HTERT RPE-1 (cell line): ENCODE measurements around the gene NDE1.
"Not testable (repeated sequence)": the region's sequence is repeated elsewhere in the genome, so short reads cannot be mapped to it uniquely, and the experiment has no call there.

Source experiments
- in situ Hi-C: fragments of 300-500 bp; cut with MboI; formaldehyde crosslinking; loops from 4 replicates; pipeline ENCODE4 v1.14.3; 2020; ENCODE audit warnings: low sequenced_read_pairs

The NDE1 gene

DNA sequence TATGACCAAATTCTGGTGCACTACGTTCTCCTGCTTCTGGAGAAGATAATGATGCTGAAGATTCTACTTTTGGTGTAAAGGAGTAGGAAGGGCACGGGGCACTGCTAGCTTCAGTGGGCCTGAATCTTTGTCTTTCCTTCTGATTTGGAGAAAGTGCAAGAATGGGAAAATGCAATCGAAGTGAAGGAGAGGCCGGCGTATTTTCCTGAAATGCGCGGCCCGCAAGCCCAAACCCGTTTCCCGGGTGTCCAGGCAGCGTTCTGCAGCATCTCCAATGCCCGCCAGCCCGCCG lies 372 bp upstream of the NDE1 start:
- in situ Hi-C loops = no loop called here

DNA sequence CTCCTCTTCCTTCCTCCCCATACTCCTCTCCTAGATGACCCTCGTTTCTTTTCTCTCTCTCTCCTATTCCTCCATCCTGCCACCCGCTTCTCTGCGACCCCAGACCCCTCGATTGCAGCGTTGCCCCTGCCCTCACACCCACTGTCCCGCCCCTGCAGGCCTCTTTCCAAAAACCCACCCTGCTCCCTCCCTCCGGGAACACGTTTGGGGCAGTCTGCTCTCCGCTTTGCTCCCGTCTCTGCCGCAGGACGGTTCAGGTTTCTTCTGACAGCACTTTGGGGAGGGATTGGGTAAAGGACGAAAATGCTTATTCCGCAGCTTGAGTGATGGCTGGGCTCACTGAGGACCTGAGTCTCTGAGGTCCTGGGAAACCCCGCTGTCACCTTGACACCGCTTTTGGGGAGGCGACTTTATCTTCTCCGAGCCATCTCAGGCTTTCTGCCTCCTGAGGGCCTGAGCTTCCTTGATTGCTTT lies 690 bp downstream of the NDE1 start:
- in situ Hi-C loops = no loop called here

DNA sequence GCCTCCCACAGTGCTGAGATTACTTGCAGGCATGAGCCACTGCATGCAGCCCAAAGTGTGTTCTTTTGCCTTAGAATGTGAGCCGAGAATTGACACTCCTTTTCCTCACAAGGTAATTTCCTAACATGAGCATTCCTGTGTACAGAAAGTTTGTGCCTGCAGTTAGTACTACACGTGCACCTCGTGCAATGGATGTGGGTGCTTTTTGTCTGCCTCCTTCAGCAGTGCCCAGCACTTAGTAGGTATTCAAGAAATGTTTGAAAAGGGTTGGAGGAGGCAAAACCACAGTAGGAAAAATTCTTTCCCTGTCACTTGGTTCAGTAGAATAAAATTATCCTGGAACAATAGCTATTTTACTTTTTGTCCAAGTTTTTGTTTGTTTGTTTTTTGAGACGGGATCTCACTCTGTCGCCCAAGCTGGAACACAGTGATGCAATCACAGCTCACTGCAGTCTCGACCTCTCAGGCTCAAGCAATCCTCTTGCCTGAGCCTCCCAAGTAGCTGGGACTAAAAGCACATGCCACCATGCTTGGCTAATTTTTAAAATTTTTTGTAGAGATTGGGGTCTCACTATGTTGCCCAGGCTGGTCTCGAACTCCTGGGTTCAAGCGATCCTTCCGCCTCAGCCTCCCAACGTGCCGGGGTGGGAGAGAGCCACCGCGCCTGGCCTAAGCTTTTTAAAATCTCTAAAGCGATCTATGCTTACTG lies 2.4 kb downstream of the NDE1 start:
- in situ Hi-C loops = no loop called here

DNA sequence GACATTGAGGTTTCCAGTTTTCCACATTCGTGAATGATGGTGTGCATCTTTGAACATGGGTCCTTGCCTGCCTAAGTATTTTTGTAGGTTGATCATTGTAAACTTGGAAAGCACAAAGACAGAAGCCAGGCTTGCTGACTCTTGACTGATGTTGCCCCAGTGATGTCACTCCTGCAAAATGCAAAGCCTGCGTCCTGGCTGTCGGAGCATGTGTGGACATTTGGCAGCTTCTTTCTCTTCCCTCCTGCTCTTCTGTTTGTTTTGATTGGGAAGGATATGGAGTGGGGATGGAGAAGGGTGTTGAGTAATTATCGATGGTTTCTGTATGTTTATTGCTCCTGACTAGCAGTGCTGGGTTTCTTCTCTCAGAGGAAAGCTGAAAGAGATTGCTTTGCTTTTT lies 3.2 kb downstream of the NDE1 start:
- in situ Hi-C loops = no loop called here

DNA sequence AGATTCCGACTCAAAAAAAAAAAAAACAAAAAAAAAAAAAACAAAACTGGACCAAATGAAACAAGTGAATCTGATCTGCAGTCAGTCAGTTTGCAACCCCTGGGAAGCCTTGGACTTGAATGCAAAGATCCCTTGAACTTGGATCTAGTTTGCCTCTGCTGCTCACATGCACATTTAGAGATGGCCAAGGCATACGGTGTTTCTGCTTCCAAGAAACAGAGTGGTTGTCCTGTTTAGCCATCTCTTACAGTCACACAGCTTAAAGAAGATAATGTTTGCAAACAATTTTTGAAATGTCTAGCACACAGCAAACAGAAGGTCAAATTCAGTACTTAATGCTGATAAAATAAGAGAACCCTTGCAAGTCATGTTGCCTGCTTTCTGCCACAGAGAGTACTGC lies 4.5 kb downstream of the NDE1 start:
- in situ Hi-C loops = no loop called here

DNA sequence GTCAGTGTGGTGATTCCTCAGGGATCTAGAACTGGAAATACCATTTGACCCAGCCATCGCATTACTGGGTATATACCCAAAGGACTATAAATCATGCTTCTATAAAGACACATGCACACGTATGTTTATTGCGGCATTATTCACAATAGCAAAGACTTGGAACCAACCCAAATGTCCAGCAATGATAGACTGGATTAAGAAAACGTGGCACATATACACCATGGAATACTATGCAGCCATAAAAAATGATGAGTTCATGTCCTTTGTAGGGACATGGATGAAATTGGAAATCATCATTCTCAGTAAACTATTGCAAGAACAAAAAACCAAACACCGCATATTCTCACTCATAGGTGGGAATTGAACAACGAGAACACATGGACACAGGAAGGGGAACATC lies 5.5 kb downstream of the NDE1 start:
- in situ Hi-C loops = not testable (repeated sequence)

DNA sequence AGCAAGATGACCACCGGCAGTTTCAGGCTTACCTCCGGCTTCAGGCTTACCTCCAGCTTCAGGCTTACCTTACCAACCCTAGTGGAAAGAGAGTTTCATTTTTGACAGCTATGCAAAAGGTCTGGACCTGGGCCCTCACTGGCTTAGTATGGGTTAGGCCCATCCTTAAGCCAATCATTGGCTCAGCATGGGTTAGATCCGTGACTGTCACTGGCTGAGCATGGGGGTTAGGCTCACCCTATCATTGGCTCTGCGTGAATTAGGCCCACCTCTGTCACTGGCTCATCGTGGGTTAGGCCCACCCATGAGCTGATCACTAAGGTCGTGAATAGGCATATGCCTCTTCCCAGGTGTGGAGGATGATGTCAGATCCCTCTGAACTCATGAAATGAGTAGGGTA lies 8.1 kb downstream of the NDE1 start:
- in situ Hi-C loops = no loop called here

DNA sequence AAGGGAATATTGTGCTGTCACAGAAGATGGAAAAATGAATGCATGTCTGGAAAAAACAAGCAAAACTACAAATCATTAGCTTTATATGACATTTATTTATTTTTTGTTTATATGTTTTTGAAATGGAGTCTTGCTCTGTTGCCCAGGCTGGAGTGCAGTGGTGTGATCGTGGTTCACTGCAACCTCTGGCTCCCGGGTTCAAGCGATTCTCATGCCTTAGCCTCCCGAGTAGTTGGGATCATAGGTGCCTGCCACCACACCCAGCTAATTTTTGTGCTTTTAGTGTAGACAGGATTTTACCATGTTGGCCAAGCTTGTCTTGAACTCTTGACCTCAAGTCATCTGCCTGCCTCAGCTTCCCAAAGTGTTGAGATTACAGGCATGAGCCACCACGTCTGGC lies 8.5 kb downstream of the NDE1 start:
- in situ Hi-C loops = no loop called here

DNA sequence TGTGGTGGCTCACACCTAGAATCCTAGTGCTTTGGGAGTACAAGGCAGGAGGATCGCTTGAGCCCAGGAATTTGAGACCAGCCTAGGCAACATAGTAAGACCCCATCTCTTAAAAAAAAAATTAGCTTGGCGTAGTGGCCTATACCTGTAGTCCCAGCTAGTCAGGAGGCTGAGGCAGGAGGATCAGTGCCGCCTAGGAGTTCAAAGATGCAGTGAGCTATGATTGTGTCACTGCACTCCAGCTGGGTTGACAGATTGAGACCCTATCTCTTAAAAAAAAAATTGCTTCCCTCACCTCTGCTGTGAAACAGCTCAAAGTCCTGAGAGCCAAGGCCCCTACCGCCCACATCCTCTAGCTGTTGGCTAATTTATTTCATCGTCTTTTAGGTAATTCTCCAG lies 10.2 kb downstream of the NDE1 start:
- in situ Hi-C loops = no loop called here

DNA sequence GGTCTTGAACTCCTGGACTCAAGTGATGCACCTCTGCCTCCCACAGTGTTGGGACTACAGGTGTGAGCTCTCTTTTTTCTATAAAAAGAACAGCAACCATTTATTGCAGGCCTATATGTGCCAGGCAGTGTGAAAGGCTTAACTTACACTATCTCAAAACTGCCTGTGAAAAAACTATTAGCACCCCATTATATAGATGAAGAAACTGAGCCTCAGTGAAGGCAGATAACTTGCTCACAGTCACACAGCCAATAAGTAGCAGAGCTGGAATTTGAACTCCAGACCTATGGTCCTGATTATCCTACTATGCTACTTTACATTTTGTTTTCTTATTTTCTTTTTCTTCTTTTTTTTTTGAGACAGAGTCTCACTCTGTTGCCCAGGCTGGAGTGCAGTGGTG lies 15.1 kb downstream of the NDE1 start:
- in situ Hi-C loops = no loop called here

DNA sequence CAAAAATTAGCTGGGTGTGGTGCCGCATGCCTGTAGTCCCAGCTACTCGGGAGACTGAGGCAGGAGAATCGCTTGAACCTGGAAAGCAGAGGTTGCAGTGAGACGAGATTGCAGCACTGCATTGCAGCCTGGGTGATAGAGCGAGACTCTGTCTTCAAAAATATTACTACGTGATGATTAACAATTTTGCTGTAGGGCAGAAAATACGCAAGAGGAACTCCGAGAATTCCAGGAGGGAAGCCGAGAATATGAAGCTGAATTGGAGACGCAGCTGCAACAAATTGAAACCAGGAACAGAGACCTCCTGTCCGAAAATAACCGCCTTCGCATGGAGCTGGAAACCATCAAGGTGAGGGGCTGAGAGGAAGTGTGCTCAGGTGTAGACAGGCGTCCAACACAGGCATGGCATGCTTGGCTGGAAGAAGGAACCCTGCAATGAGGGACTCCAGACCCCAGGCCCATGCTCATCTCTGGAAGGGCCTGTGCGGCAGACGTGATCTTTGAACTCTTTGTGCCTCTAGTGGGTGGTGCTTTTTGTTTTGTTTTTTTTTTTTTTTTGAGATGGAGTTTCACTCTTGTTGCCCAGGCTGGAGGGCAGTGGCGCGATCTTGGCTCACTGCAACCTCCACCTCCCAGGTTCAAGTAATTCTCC lies 17.2 kb downstream of the NDE1 start:
- in situ Hi-C loops = no loop called here

DNA sequence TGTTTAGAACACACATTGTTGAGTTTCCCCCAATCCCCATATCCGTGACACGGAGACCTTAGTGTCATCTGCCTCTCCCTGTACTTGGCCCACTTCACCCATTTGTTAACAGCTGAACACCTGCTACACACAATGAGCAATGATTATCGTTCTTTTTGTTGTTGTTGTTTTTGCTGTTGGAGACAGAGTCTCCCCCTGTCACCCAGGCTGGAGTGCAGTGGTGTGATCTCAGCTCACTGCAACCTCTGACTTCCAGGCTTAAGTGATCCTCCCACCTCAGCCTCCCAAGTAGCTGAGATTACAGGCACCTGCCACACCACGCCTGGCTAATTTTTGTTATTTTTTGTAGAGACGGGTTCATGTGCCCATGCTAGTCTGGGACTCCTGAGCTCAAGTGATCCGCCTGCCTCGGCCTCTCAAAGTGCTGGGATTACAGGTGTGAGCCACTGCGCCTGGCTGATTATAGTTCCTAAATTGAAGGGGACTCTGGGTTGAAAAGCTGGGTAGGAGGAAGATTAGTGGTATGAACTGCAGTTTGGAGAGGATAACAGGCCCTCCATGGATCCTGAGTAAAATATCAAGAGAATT lies 21.6 kb downstream of the NDE1 start:
- in situ Hi-C loops = no loop called here

DNA sequence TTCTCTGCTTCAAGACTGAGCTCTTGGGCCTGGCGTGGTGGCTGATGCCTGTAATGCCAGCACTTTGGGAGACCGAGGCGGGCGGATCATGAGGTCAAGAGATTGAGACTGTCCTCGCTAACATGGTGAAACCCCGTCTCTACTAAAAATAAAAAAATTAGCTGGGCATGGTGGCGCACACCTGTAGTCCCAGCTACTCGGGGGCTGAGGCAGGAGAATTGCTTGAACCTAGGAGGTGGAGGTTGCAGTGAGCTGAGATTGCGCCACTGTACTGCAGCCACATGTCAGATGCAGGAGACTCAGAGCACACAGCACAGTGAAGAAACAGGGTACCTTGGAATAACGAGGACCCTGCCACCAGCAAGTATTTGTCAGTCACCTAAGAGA lies 22.1 kb downstream of the NDE1 start:
- in situ Hi-C loops = not testable (repeated sequence)

DNA sequence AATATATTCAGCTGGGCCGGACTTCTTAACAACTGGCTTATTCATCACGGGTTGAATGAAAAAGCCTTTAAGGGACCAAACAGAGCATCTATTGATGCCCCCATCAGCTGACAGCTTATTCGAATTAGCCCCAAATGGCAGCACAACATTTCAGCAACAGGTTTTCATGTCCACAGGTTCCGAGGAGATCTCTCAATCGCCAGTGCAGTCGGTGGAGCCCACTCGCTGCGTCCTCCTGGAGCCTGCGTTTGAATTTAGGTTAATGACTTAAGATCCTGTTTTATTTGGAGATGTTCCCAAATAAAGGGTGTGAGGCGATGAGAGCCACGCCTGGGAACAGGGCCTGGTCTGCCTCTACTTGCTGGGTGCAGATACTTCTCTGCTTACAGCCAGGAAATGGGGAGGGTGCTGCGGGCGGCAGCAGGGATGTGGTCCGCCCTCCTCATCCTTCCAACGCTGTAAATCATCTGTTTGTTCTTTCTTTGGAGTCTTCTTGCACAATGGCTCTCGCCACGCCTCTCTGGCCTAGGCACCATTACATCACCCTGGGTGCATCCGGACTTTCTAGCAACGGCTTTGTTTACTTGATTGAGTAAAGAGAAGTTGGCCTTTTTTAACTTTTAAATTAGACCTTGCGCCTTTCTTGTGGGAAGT lies 22.6 kb downstream of the NDE1 start:
- in situ Hi-C loops = no loop called here

DNA sequence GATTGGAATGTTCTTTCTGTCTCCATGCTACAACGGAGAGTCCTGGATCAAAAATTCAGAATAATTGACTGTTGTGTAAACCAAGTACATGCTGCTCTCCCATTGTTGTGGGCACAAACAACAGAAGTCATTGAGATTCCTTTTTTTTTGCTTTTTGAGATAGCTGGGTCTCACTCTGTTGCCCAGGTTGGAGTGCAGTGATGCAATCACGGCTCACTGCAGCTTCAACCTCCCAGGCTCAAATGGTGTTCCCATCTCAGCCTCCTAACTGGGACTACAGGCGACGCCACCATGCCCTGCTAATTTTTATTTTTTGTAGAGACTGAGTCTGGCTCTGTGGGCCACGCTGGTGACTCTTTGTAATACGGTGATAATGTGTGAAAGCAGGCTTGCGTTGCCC lies 24.5 kb downstream of the NDE1 start:
- in situ Hi-C loops = no loop called here

DNA sequence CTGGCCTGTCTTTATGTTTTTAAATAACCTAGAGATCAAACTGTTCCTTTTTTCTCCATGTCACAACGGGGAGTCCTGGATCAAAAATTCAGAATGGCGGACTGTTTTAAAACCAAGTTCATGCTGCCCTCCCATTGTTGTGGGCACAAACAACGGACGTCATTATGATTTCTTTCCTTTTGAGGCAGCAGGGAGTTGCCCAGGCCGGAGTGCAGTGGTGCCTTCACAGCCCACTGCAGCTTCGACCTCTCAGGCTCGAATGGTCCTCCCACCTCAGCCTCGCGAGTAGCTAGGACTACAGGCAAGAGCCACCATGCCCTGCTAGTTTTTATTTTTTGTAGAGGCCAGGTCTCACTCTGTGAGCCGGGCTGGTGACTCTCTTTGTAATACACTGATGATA lies 26.5 kb downstream of the NDE1 start:
- in situ Hi-C loops = no loop called here

DNA sequence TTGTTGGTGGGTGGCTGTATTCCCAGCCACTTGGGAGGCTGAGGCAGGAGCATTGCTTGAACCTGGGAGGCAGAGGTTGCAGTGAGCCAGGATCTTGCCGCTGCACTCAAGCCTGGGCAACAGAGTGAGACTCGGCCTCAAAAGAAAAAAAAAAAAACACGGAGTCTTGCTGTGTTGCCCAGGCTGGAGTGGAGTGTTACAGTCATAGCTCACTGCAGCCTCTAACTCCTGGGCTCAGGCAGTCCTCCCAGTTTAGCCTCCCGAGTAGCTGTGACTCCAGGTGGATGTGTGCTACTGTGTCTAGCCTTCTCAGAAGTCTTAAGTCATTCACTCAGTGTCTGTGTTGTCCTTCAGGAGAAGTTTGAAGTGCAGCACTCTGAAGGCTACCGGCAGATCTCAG lies 27.4 kb downstream of the NDE1 start:
- in situ Hi-C loops = no loop called here

DNA sequence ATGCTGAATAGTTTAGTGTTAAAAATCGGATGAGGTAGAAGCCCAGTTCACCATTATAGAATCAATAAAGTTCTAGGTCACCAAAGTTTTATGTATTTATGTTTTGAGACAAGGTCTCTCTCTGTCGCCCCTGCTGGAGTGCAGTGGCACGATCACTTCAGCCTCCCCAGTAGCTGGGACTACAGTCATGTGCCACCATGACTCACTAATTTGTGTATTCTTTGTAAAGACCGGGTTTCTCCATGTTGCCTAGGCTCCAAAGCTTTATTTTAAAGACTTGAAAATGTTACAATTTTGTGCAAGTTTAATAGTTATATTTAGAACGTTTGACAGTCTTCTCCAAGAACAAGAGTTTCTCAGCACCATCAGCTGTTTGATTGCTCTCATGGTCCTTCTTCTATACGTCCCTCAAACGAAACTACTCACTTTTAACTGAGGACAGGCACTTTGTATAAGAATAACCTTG lies 32.1 kb downstream of the NDE1 start:
- in situ Hi-C loops = no loop called here

DNA sequence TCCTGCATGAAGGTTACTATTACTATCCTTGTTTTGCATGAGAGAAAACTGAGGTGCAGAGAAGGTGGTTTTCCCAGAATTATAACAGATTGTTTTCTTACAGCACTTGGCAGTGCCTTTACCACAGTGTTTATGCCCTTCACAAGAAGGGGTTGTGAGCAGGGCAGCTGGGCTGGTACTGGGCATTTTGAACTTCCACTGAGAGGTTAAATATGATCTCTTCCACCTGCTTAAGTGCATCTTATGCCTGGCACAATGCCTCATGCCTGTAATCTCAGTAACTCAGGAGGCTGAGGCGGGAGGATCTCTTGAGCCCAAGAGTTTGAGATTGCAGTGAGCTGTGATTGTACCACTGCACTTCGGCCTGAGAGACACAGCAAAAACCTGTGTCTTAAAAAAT lies 36.2 kb downstream of the NDE1 start:
- in situ Hi-C loops = no loop called here

DNA sequence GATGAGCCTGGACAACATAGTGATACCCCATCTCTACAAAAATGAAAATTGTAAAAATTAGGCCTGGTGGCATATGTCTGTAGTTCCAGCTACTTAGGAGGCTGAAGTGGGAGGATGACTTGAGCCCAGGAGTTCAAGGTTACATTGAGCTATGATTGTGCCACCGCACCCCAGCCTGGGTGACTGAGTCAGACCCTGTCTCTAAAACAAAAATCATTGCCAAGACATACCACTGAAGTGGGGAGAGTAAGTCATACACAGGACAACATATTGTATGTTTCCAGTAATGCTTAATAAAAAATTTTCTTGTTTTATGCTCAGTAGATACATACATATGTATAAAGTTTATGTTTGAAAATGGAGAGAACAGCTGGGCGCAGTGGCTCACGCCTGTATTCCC lies 39.2 kb downstream of the NDE1 start:
- in situ Hi-C loops = no loop called here

DNA sequence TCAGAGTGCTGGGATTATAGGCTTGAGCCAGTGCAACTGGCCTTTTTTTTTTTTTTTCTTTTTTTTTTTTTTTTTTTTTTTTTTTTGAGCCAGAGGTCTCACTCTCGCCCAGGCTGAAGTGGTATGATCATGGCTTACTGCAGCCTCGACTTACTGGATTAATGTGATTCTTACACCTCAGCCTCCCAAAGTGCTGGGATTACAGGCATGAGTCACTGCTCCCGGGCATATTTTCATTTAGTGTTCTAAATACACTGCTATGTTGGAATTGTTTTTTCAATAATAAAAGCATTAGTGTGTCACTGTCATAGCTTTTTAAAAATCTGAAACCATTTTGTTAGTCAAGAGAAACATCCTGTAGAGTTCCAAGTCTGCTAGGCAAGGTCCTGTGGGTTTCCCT lies 40.3 kb downstream of the NDE1 start:
- in situ Hi-C loops = no loop called here

DNA sequence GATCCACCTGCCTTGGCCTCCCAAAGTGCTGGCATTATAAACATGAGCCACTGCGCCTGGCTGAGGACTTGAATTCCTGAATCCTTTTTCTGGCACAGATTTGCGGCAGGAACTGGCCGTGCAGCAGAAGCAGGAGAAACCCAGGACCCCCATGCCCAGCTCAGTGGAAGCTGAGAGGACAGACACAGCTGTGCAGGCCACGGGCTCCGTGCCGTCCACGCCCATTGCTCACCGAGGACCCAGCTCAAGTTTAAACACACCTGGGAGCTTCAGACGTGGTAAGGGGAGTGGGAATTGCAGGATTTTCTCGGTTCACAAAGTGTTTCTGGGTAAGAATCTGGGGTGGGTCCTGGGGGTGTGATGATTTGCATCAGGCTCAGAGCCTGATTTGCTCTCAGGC lies 41.0 kb downstream of the NDE1 start:
- in situ Hi-C loops = no loop called here
